ENCODE results near the gene CLIC1.
A peak's percentile ranks its signal among the peaks of the same experiment; 100 is the strongest.

Gene CLIC1

GRCh38 chr6:31736021-31736767, at the start of gene CLIC1:
Gene CLIC1, minus strand, starts transcription at chr6:31736530. Its CDS starts 230 bp downstream, at chr6:31736300.
- DNase-seq (ENCODE audit: low read depth): peak; percentile 70

GRCh38 chr6:31785475-31785874, 49.1 kb upstream of the CLIC1 start:
- no peak for DNase-seq (ENCODE audit: low read depth)

GRCh38 chr6:31784098-31784925, 48.0 kb upstream of the CLIC1 start:
- DNase-seq (ENCODE audit: low read depth): no peak

- no peak for DNase-seq (ENCODE audit: low read depth)
Measured at GRCh38 chr6:31782126-31782855, 46.0 kb upstream of the CLIC1 start.

- DNase-seq (ENCODE audit: low read depth): no peak
Measured at GRCh38 chr6:31781244-31782125, 45.2 kb upstream of the CLIC1 start.

- DNase-seq (ENCODE audit: low read depth): no peak
Measured at GRCh38 chr6:31780507-31781243, 44.3 kb upstream of the CLIC1 start.

- DNase-seq (ENCODE audit: low read depth): no peak
Measured at GRCh38 chr6:31779908-31780307, 43.6 kb upstream of the CLIC1 start.

- no peak for DNase-seq (ENCODE audit: low read depth)
Measured at GRCh38 chr6:31778999-31779885, 42.9 kb upstream of the CLIC1 start.

GRCh38 chr6:31778193-31778592, 41.9 kb upstream of the CLIC1 start:
- no peak for DNase-seq (ENCODE audit: low read depth)

GRCh38 chr6:31777667-31778050, 41.3 kb upstream of the CLIC1 start:
- no peak for DNase-seq (ENCODE audit: low read depth)

- peak; percentile 74 for DNase-seq (ENCODE audit: low read depth)
Measured at GRCh38 chr6:31776989-31777666, 40.8 kb upstream of the CLIC1 start, which contains the start of gene VWA7. Gene VWA7, minus strand, starts transcription at chr6:31777328. Its CDS starts 549 bp downstream, at chr6:31776779.

GRCh38 chr6:31776485-31776988, 40.2 kb upstream of the CLIC1 start:
- no peak for DNase-seq (ENCODE audit: low read depth)

GRCh38 chr6:31775633-31776484, 39.5 kb upstream of the CLIC1 start:
- DNase-seq (ENCODE audit: low read depth): no peak

- DNase-seq (ENCODE audit: low read depth): no peak
Measured at GRCh38 chr6:31775184-31775583, 38.9 kb upstream of the CLIC1 start.

- DNase-seq (ENCODE audit: low read depth): no peak
Measured at GRCh38 chr6:31771992-31772358, 35.6 kb upstream of the CLIC1 start.

- DNase-seq (ENCODE audit: low read depth): no peak
Measured at GRCh38 chr6:31770860-31771259, 34.5 kb upstream of the CLIC1 start.

GRCh38 chr6:31769684-31770371, 33.5 kb upstream of the CLIC1 start:
- DNase-seq (ENCODE audit: low read depth): peak; percentile 66
